Body of pancreas (tissue), 4 donors: ENCODE data around the gene HELZ.

Source experiments
- CTCF ChIP-seq, 7 experiments: fragments of 450-650 bp in 4 of 7; fragments of 200-600 bp in 3 of 7; sonication (generic) in 3 of 7; IDR thresholded peaks; one replicate each; pipeline ENCODE4 v1.5.1; 2016 to 2019; ENCODE audit warnings: antibody characterized with exemption in 7 of 7
- POLR2A ChIP-seq, 3 donors: fragments of 450-650 bp; IDR thresholded peaks; one replicate each; pipeline ENCODE4 v1.6.1; 2016; ENCODE audit warnings: antibody characterized with exemption in 3 of 3, mild to moderate bottlenecking in 2 of 3

GRCh38 chr17:67244431-67245072 is 444 bp downstream of the HELZ start:
- TF ChIP-seq CTCF (IDR thresholded peaks at IDR 0.05) (no peak), POLR2A (IDR thresholded peaks at IDR 0.05) (no peak)
